HG02678 (cell line): Measurements from ENCODE around the gene SAYSD1.

Experiments
- ATAC-seq: cut with Tn5 transposase; IDR thresholded peaks from one replicate; pipeline ENCODE4 v1.9.1; 2021; ENCODE audit warnings: mild to moderate bottlenecking, moderate library complexity; ENCODE audit not compliant: unreplicated experiment

SAYSD1 gene

GRCh38 chr6:39079197-39080125 is 35.5 kb downstream of the SAYSD1 start:
- ATAC-seq = no peak

- ATAC-seq = no peak
Observed at GRCh38 chr6:39078695-39079094, 36.3 kb downstream of the SAYSD1 start.

GRCh38 chr6:39077882-39078594 is 36.9 kb downstream of the SAYSD1 start:
- no peak for ATAC-seq

GRCh38 chr6:39076623-39077535 is 38.1 kb downstream of the SAYSD1 start:
- no peak for ATAC-seq

- ATAC-seq = no peak
Observed at GRCh38 chr6:39075807-39076622, 39.0 kb downstream of the SAYSD1 start.

GRCh38 chr6:39075010-39075686 is 39.8 kb downstream of the SAYSD1 start:
- ATAC-seq = no peak

GRCh38 chr6:39074486-39074885 is 40.5 kb downstream of the SAYSD1 start:
- ATAC-seq = no peak

GRCh38 chr6:39073471-39074355 is 41.3 kb downstream of the SAYSD1 start:
- no peak for ATAC-seq

GRCh38 chr6:39072830-39073229 is 42.2 kb downstream of the SAYSD1 start:
- no peak for ATAC-seq

GRCh38 chr6:39068391-39068790 is 46.6 kb downstream of the SAYSD1 start:
- no peak for ATAC-seq

GRCh38 chr6:39065561-39065960 is 49.4 kb downstream of the SAYSD1 start:
- no peak for ATAC-seq

GRCh38 chr6:39063526-39063925 is 51.5 kb downstream of the SAYSD1 start:
- ATAC-seq = no peak

GRCh38 chr6:39062014-39062740 is 52.8 kb downstream of the SAYSD1 start:
- ATAC-seq = no peak

GRCh38 chr6:39061588-39061987 is 53.4 kb downstream of the SAYSD1 start:
- no peak for ATAC-seq

- no peak for ATAC-seq
Observed at GRCh38 chr6:39061182-39061581, 53.8 kb downstream of the SAYSD1 start.

GRCh38 chr6:39060467-39061160 is 54.4 kb downstream of the SAYSD1 start:
- no peak for ATAC-seq
